GM19467 (cell line): Measurements from ENCODE around the gene ATAD3C.
"Not testable (repeated sequence)": the region's sequence is repeated elsewhere in the genome, so short reads cannot be mapped to it uniquely, and the experiment has no call there.

ENCODE experiments used
- ATAC-seq: cut with Tn5 transposase; IDR thresholded peaks from one replicate; pipeline ENCODE4 v1.9.1; 2021; ENCODE audit warnings: mild to moderate bottlenecking, moderate library complexity; ENCODE audit not compliant: unreplicated experiment

ATAD3C gene

GRCh38 chr1:1440262-1441001, 9.1 kb upstream of the ATAD3C start:
- ATAC-seq: no peak

GRCh38 chr1:1441002-1441888, 8.2 kb upstream of the ATAD3C start:
- no peak for ATAC-seq

GRCh38 chr1:1442069-1442770, 7.3 kb upstream of the ATAD3C start:
- no peak for ATAC-seq

GRCh38 chr1:1446631-1447030, 2.9 kb upstream of the ATAD3C start:
- not testable (repeated sequence) for ATAC-seq

- not testable (repeated sequence) for ATAC-seq
Measured at GRCh38 chr1:1450616-1451015, 1.1 kb downstream of the ATAD3C start.

GRCh38 chr1:1451696-1452364, 2.3 kb downstream of the ATAD3C start:
- no peak for ATAC-seq

- ATAC-seq: not testable (repeated sequence)
Measured at GRCh38 chr1:1452365-1452739, 2.9 kb downstream of the ATAD3C start.

- no peak for ATAC-seq
Measured at GRCh38 chr1:1452882-1453281, 3.4 kb downstream of the ATAD3C start.

GRCh38 chr1:1454286-1455056, 5.0 kb downstream of the ATAD3C start:
- not testable (repeated sequence) for ATAC-seq

GRCh38 chr1:1455366-1455884, 5.9 kb downstream of the ATAD3C start:
- ATAC-seq: no peak

- ATAC-seq: not testable (repeated sequence)
Measured at GRCh38 chr1:1455934-1456333, 6.4 kb downstream of the ATAD3C start.

GRCh38 chr1:1456683-1457255, 7.3 kb downstream of the ATAD3C start:
- not testable (repeated sequence) for ATAC-seq

GRCh38 chr1:1459156-1459555, 9.7 kb downstream of the ATAD3C start:
- ATAC-seq: not testable (repeated sequence)

- not testable (repeated sequence) for ATAC-seq
Measured at GRCh38 chr1:1459711-1460110, 10.2 kb downstream of the ATAD3C start.

GRCh38 chr1:1460540-1461130, 11.1 kb downstream of the ATAD3C start:
- ATAC-seq: no peak

- no peak for ATAC-seq
Measured at GRCh38 chr1:1461721-1462317, 12.3 kb downstream of the ATAD3C start.

- no peak for ATAC-seq
Measured at GRCh38 chr1:1462318-1462966, 13.0 kb downstream of the ATAD3C start.

GRCh38 chr1:1463312-1463711, 13.8 kb downstream of the ATAD3C start:
- no peak for ATAC-seq
